22Rv1 (cell line): ENCODE results near the gene DHRS11.
A peak's percentile ranks its signal among the peaks of the same experiment; 100 is the strongest.

Experiments
- H3K27ac ChIP-seq: fragments of 450-650 bp; 2 replicates; pipeline ENCODE4 v1.5.1; 2017
- CTCF ChIP-seq: fragments of 450-650 bp; IDR thresholded peaks from 2 replicates; pipeline ENCODE4 v1.5.1; 2017; ENCODE audit warnings: mild to moderate bottlenecking
- ZFX ChIP-seq: fragments of 450-650 bp; IDR thresholded peaks from 2 replicates; pipeline ENCODE4 v1.6.1; 2017; ENCODE audit warnings: antibody characterized with exemption, borderline replicate concordance

The DHRS11 gene

GRCh38 chr17:36578671-36579070 lies 13.0 kb upstream of the DHRS11 start:
- TF ChIP-seq ZFX, result no peak
- no peak for TF ChIP-seq CTCF

GRCh38 chr17:36583787-36584186 lies 7.9 kb upstream of the DHRS11 start:
- H3K27ac ChIP-seq, result no peak overlapping the region
- TF ChIP-seq ZFX, result no peak
- no peak for TF ChIP-seq CTCF

More at GRCh38 chr17:36578671-36579070, 13.0 kb upstream of the DHRS11 start:
- H3K27ac ChIP-seq, result no peak overlapping the region

GRCh38 chr17:36586138-36586537 lies 5.5 kb upstream of the DHRS11 start:
- H3K27ac ChIP-seq, result no peak overlapping the region

GRCh38 chr17:36590082-36590481 lies 1.6 kb upstream of the DHRS11 start:
- TF ChIP-seq ZFX (no peak), CTCF (no peak)
- H3K27ac ChIP-seq, result peak overlapping the region; percentile 71

More at GRCh38 chr17:36586138-36586537, 5.5 kb upstream of the DHRS11 start:
- TF ChIP-seq ZFX (no peak), CTCF (no peak)

GRCh38 chr17:36592316-36592715 lies 637 bp downstream of the DHRS11 start:
- H3K27ac ChIP-seq, result peak overlapping the region; percentile 71
- no peak for TF ChIP-seq CTCF
- TF ChIP-seq ZFX, result no peak

GRCh38 chr17:36592716-36593321 lies 1.1 kb downstream of the DHRS11 start:
- peak overlapping the region; percentile 71; the same call in 1 of the 2 replicates for H3K27ac ChIP-seq
- no peak for TF ChIP-seq CTCF
- TF ChIP-seq ZFX, result no peak

- no peak overlapping the region for H3K27ac ChIP-seq
- TF ChIP-seq ZFX (no peak), CTCF (no peak)
These were observed 2.1 kb downstream of the DHRS11 start for GRCh38 chr17:36593656-36594316.
